Endothelial cell of umbilical vein (primary cell): Measurements from ENCODE around the gene TNS1. TPM values are rescaled to one million over a fixed set of nuclear protein-coding genes. Genes with fewer than 3 reads are reported as not detected.

Experiments
- BruUV-seq: library from RNA; stranded (reverse); fragments of 400-500 nt; replicated peaks from 2 replicates; lab custom pipeline; 2021; lab: Mats Ljungman, UMichigan
- CTCF ChIA-PET: fragments of 300-600, 350-600 bp; sonication (Branson Sonifier 250); formaldehyde crosslinking; loops from one replicate; lab custom pipeline; 2021; ENCODE audit warnings: antibody characterized with exemption, inconsistent platforms; lab: Charles Lee
- POLR2A ChIA-PET: fragments of 300-600, 350-600 bp; sonication (Branson Sonifier 250); formaldehyde crosslinking; loops from one replicate; lab custom pipeline; 2021; ENCODE audit warnings: antibody characterized with exemption, inconsistent platforms; lab: Charles Lee
- DNase-seq: peaks from one replicate; pipeline ENCODE4 v3.0.0-alpha.2; 2011; ENCODE audit warnings: low read depth, low spot score
- FAIRE-seq: peaks from 2 replicates; lab custom pipeline; 2011; peaks lifted over from hg19 to GRCh38; lab: Jason Lieb, UNC
- H2AFZ ChIP-seq: 2 replicates; pipeline ENCODE4 v1.6.0; 2012; ENCODE audit warnings: low read depth, low read length, control low read depth, inconsistent platforms
- H3K27ac ChIP-seq: 2 replicates; pipeline ENCODE4 v1.5.1; 2011; ENCODE audit warnings: low read depth, mild to moderate bottlenecking, control low read depth, low read length, moderate library complexity; ENCODE audit not compliant: insufficient read depth
- H3K27me3 ChIP-seq, 2 experiments: 2 replicates each; pipeline versions ENCODE4 v1.6.0 to v1.6.1; 2011; ENCODE audit warnings: low read length in 2 of 2, mixed read lengths in 1 of 2; ENCODE audit not compliant: control insufficient read depth in 2 of 2, insufficient read depth in 2 of 2
- H3K36me3 ChIP-seq, 2 experiments: 2 replicates in 1 of 2; 3 replicates in 1 of 2; pipeline ENCODE4 v1.5.1; 2011; ENCODE audit warnings: low read length in 2 of 2, mild to moderate bottlenecking in 1 of 2, moderate library complexity in 1 of 2; ENCODE audit not compliant: control insufficient read depth in 2 of 2, insufficient read depth in 2 of 2; ENCODE audit errors: extremely low read depth in 1 of 2
- H3K4me1 ChIP-seq: 3 replicates; pipeline ENCODE4 v1.5.1; 2011; ENCODE audit warnings: mild to moderate bottlenecking, low read length; ENCODE audit not compliant: control insufficient read depth, insufficient read depth; ENCODE audit errors: extremely low read depth
- H3K4me2 ChIP-seq: 2 replicates; pipeline ENCODE4 v1.6.1; 2011; ENCODE audit warnings: low read length, control low read depth, mixed read lengths; ENCODE audit not compliant: insufficient read depth
- H3K4me3 ChIP-seq, 3 experiments: fragments of 200-600 bp in 1 of 3; sonication (generic), shearing (Covaris generic) in 1 of 3; replicated peaks in 1 of 3; 2 replicates each; pipeline ENCODE4 v1.5.1; 2011 to 2016; ENCODE audit warnings: control low read depth in 3 of 3, low read length in 3 of 3, mild to moderate bottlenecking in 2 of 3, inconsistent platforms in 1 of 3, low read depth in 1 of 3, moderate library complexity in 1 of 3; ENCODE audit not compliant: insufficient read depth in 1 of 3
- H3K79me2 ChIP-seq: 2 replicates; pipeline ENCODE4 v1.6.0; 2012; ENCODE audit warnings: low read length, inconsistent platforms; ENCODE audit not compliant: control insufficient read depth, insufficient read depth
- H3K9ac ChIP-seq: replicated peaks from 2 replicates; pipeline ENCODE3; 2011; ENCODE audit warnings: low read length, control low read depth; ENCODE audit not compliant: insufficient read depth; ENCODE audit errors: extremely low read depth
- H3K9me1 ChIP-seq: replicated peaks from 3 replicates; pipeline ENCODE4 v1.6.0; 2011; ENCODE audit warnings: mild to moderate bottlenecking, low read length; ENCODE audit not compliant: control insufficient read depth, insufficient read depth; ENCODE audit errors: extremely low read depth
- H3K9me3 ChIP-seq: replicated peaks from 2 replicates; pipeline ENCODE4 v1.5.1; 2012; ENCODE audit warnings: low read length, inconsistent platforms; ENCODE audit not compliant: control insufficient read depth, insufficient read depth
- H4K20me1 ChIP-seq: replicated peaks from 2 replicates; pipeline ENCODE3; 2011; ENCODE audit warnings: mild to moderate bottlenecking, low read length; ENCODE audit not compliant: control insufficient read depth, insufficient read depth; ENCODE audit errors: extremely low read depth
- EZH2 ChIP-seq: IDR thresholded peaks from 2 replicates; pipeline ENCODE4 v1.6.1; 2012; ENCODE audit warnings: borderline replicate concordance, low read depth, mild to moderate bottlenecking, moderate library complexity, low read length, inconsistent platforms; ENCODE audit not compliant: severe bottlenecking
- FOS ChIP-seq: IDR thresholded peaks from 2 replicates; pipeline ENCODE4 v1.6.1; 2011; ENCODE audit warnings: mild to moderate bottlenecking, low read length, moderate library complexity, borderline replicate concordance; ENCODE audit not compliant: insufficient read depth
- GATA2 ChIP-seq: IDR thresholded peaks from 2 replicates; pipeline ENCODE4 v1.7.0; 2011; ENCODE audit warnings: low read depth, mild to moderate bottlenecking, moderate library complexity, mixed read lengths, low read length; ENCODE audit not compliant: insufficient read length, insufficient read depth
- JUN ChIP-seq: IDR thresholded peaks from 2 replicates; pipeline ENCODE4 v1.6.1; 2011; ENCODE audit warnings: borderline replicate concordance, low read depth; ENCODE audit not compliant: insufficient read length, insufficient read depth
- MYC ChIP-seq: IDR thresholded peaks from one replicate; pipeline ENCODE4 v1.6.1; 2011; ENCODE audit warnings: mild to moderate bottlenecking, low read depth, low read length
- POLR2A ChIP-seq: IDR thresholded peaks from 2 replicates; pipeline ENCODE4 v1.6.1; 2012; ENCODE audit warnings: low read depth, mild to moderate bottlenecking, control low read depth, low read length
- POLR2AphosphoS5 ChIP-seq: IDR thresholded peaks from 2 replicates; pipeline ENCODE4 v1.6.1; 2012; ENCODE audit warnings: low read depth, mild to moderate bottlenecking, control low read depth, low read length, moderate library complexity; ENCODE audit not compliant: insufficient read depth
- dilution Hi-C: fragments of 300-500 bp; cut with MboI; formaldehyde crosslinking; loops from one replicate; pipeline ENCODE4 v1.15.0; 2019; ENCODE audit warnings: low sequenced_read_pairs; ENCODE audit not compliant: extremely low pct_ligation_motif_present
- intact Hi-C: fragments of 100-400 bp; cut with micrococcal nuclease; formaldehyde crosslinking; loops from one replicate; pipeline ENCODE4 v1.10.0; 2022
- polyA plus RNA-seq, 4 experiments: library from polyadenylated mRNA; depleted of rRNA in 3 of 4; stranded (reverse) in 3 of 4; unstranded in 1 of 4; fragments of >200 nt; gene quantifications; 2 replicates each; pipeline versions ENCODE4 v1.2.1 to v1.2.3, GENCODE V29; 2011 to 2012; ENCODE audit warnings: missing spikeins in 1 of 4
- total RNA-seq: library from RNA; stranded (reverse); gene quantifications from 2 replicates; pipeline ENCODE4 v1.2.3, GENCODE V29; 2021
- TF ChIP-seq, protein P1 (sequence below), 2 donors: IDR thresholded peaks; 1 replicate in 1 of 2; 2 replicates in 1 of 2; pipeline ENCODE4 v1.5.1; 2011; ENCODE audit warnings: low read length in 2 of 2, mild to moderate bottlenecking in 2 of 2, moderate library complexity in 2 of 2, control low read depth in 1 of 2, inconsistent platforms in 1 of 2, low read depth in 1 of 2; ENCODE audit not compliant: insufficient read depth in 1 of 2; ENCODE audit errors: extremely low read depth in 1 of 2
- TF ChIP-seq, protein P2 (sequence below): IDR thresholded peaks from 2 replicates; pipeline ENCODE4 v1.6.1; 2011; ENCODE audit not compliant: insufficient read depth, insufficient read length

The TNS1 gene
- total and polyA plus RNA-seq, 2 donors (not counting 3 experiments of a cell fraction or from before 2014, with no cell fraction given): 11.0 to 52.1 TPM

DNA sequence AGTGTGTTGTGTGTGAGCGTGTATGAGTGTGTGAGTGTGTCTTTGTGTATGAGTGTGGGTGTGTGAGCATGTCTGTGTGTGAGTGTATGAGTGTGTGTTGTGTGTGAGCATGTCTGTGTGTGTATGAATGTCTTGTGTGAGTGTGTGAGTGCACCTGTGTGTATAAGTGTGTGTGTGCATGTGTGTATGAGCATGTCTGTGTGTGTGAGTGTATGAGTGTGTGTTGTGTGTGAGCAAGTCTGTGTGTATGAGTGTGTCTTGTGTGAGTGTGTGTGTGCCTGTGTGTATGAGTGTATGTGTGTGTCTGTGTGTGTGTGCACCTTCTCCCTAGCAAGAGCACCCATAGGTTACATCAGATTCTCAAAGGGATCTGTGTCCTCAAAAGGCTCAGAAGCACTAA lies 28.5 kb upstream of the TNS1 start:
- Histone ChIP-seq H3K4me3 (no peak overlapping the region), H3K9ac (no peak overlapping the region), H4K20me1 (no peaks in the 10 kb centered on the region), H3K4me2 (no peak overlapping the region), H3K4me1 (no peaks in the 10 kb centered on the region), H3K9me3 (no peaks in the 10 kb centered on the region), H3K79me2 (no peaks in the 10 kb centered on the region), H3K36me3 (no peaks in the 10 kb centered on the region), H3K27ac (no peak overlapping the region), H3K27me3 (peaks cover 13 to 23% of the 10 kb centered on the region in 2 experiments), H2AFZ (no peak overlapping the region), H3K9me1 (no peaks in the 10 kb centered on the region)
- CTCF ChIA-PET: interaction anchor here (7.8 kb wide), 1 partner anchor 242 kb away, joined by 341 read pairs; no protein-coding TSS in a partner anchor
- no peak for DNase-seq
- BruUV-seq: no TSS peak
- POLR2A ChIA-PET: no interaction called here
- TF ChIP-seq, protein P1, sequence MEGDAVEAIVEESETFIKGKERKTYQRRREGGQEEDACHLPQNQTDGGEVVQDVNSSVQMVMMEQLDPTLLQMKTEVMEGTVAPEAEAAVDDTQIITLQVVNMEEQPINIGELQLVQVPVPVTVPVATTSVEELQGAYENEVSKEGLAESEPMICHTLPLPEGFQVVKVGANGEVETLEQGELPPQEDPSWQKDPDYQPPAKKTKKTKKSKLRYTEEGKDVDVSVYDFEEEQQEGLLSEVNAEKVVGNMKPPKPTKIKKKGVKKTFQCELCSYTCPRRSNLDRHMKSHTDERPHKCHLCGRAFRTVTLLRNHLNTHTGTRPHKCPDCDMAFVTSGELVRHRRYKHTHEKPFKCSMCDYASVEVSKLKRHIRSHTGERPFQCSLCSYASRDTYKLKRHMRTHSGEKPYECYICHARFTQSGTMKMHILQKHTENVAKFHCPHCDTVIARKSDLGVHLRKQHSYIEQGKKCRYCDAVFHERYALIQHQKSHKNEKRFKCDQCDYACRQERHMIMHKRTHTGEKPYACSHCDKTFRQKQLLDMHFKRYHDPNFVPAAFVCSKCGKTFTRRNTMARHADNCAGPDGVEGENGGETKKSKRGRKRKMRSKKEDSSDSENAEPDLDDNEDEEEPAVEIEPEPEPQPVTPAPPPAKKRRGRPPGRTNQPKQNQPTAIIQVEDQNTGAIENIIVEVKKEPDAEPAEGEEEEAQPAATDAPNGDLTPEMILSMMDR (IDR thresholded peaks at IDR 0.05; ENCODE audit: extremely low read depth in 1 of 2, insufficient read depth in 1 of 2, low read depth in 1 of 2, low read length in 2 of 2): no peak
- TF ChIP-seq JUN: no peak
- TF ChIP-seq EZH2: no peak
- TF ChIP-seq FOS: no peak
- TF ChIP-seq, protein P2, sequence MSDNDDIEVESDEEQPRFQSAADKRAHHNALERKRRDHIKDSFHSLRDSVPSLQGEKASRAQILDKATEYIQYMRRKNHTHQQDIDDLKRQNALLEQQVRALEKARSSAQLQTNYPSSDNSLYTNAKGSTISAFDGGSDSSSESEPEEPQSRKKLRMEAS: no peak
- TF ChIP-seq POLR2A: no peak
- no peak for TF ChIP-seq GATA2
- TF ChIP-seq MYC: no peak
- no peak for TF ChIP-seq POLR2AphosphoS5
- intact Hi-C loops: no loop called here
- FAIRE-seq: no peak
- dilution Hi-C loops: no loop called here
